Lower leg skin (tissue), 3 donors: ENCODE data around the gene RUVBL2.

Experiments
- CTCF ChIP-seq, 3 donors: fragments of 450-650 bp; IDR thresholded peaks; one replicate each; pipeline ENCODE4 v1.5.1; 2016; ENCODE audit warnings: antibody characterized with exemption in 3 of 3, mild to moderate bottlenecking in 3 of 3, moderate library complexity in 2 of 3
- POLR2A ChIP-seq, 2 donors: fragments of 450-650 bp; IDR thresholded peaks; one replicate each; pipeline ENCODE4 v1.6.1; 2016 to 2017; ENCODE audit warnings: antibody characterized with exemption in 2 of 2, mild to moderate bottlenecking in 1 of 2, moderate library complexity in 1 of 2

- TF ChIP-seq CTCF (IDR thresholded peaks at IDR 0.05), result no peak
- no peak for TF ChIP-seq POLR2A (IDR thresholded peaks at IDR 0.05)
Measured at GRCh38 chr19:48969276-48970138, 24.2 kb upstream of the RUVBL2 start.
